K562 (cell line): Measurements from ENCODE around the gene PNRC1. TPM values are rescaled to one million over a fixed set of nuclear protein-coding genes. Genes with fewer than 3 reads are reported as not detected.

Source experiments
- ATAC-seq: fragments of 200-7000 bp; cut with Tn5 transposase; 3 replicates; pipeline ENCODE4 v1.9.1; 2020; ENCODE audit warnings: moderate library complexity
- BruUV-seq: library from RNA; stranded (reverse); fragments of 400-500 nt; replicated peaks from 2 replicates; lab custom pipeline; 2021; lab: Mats Ljungman, UMichigan
- CTCF ChIA-PET: fragments of 300-600 bp; formaldehyde crosslinking; extraction: SDS; loops from one replicate; lab custom pipeline; 2021; ENCODE audit warnings: low intra/inter-chr PET ratio; lab: Yijun Ruan, JAX
- POLR2A ChIA-PET: fragments of 300-600, 350-650 bp; sonication (Branson Sonifier 250); formaldehyde crosslinking; extraction: SDS; loops from one replicate; lab custom pipeline; 2021; ENCODE audit warnings: antibody characterized with exemption, inconsistent platforms; lab: Yijun Ruan, JAX
- DNase-seq, 4 experiments: peaks; one replicate each; pipeline versions ENCODE4 v3.0.0 to v3.0.0-alpha.2; 2011 to 2018; ENCODE audit warnings: low spot score in 3 of 4, mixed read lengths in 3 of 4; ENCODE audit errors: extremely low read depth in 1 of 4
- FAIRE-seq: peaks from 2 replicates; lab custom pipeline; 2011; peaks lifted over from hg19 to GRCh38; lab: Jason Lieb, UNC
- H2AFZ ChIP-seq: 2 replicates; pipeline ENCODE4 v1.6.0; 2011; ENCODE audit warnings: low read depth, low read length, control low read depth, inconsistent platforms
- H3K27ac ChIP-seq: fragments of 200-600 bp; 3 replicates; pipeline ENCODE4 v1.8.0; 2011; ENCODE audit warnings: low read depth, mild to moderate bottlenecking, control low read depth, inconsistent platforms, low read length, moderate library complexity, mixed read lengths; ENCODE audit errors: extremely low read depth
- H3K27me3 ChIP-seq, 2 experiments: fragments of 300-600 bp in 1 of 2; 2 replicates in 1 of 2; 3 replicates in 1 of 2; pipeline versions ENCODE4 v1.6.0 to v1.8.0; 2011; ENCODE audit warnings: inconsistent platforms in 2 of 2, low read length in 2 of 2, mild to moderate bottlenecking in 1 of 2, mixed read lengths in 1 of 2, moderate library complexity in 1 of 2; ENCODE audit not compliant: control insufficient read depth in 2 of 2, insufficient read depth in 2 of 2
- H3K36me3 ChIP-seq: fragments of 300-600 bp; 3 replicates; pipeline ENCODE4 v1.8.0; 2011; ENCODE audit warnings: mild to moderate bottlenecking, low read length, inconsistent platforms; ENCODE audit not compliant: control insufficient read depth, insufficient read depth
- H3K4me1 ChIP-seq, 2 experiments: fragments of 200-600 bp in 1 of 2; replicated peaks in 1 of 2; 2 replicates in 1 of 2; 3 replicates in 1 of 2; pipeline versions ENCODE4 v1.5.1 to v1.8.0; 2011; ENCODE audit warnings: inconsistent platforms in 2 of 2, low read length in 2 of 2, mild to moderate bottlenecking in 1 of 2, mixed read lengths in 1 of 2, moderate library complexity in 1 of 2; ENCODE audit not compliant: control insufficient read depth in 2 of 2, insufficient read depth in 2 of 2
- H3K4me2 ChIP-seq: 2 replicates; pipeline ENCODE4 v1.6.1; 2011; ENCODE audit warnings: low read length, control low read depth, inconsistent platforms, mixed read lengths; ENCODE audit not compliant: insufficient read depth
- H3K4me3 ChIP-seq: fragments of 200-600 bp; sonication (generic), shearing (Covaris generic); 2 replicates; pipeline ENCODE4 v1.5.1; 2016; ENCODE audit warnings: control low read depth, inconsistent platforms
- H3K79me2 ChIP-seq: fragments of 200-600 bp; 3 replicates; pipeline ENCODE4 v1.8.0; 2011; ENCODE audit warnings: low read length, inconsistent platforms; ENCODE audit not compliant: control insufficient read depth, insufficient read depth
- H3K9ac ChIP-seq, 2 experiments: 2 replicates each; pipeline versions ENCODE4 v1.6.0 to v1.6.1; 2011; ENCODE audit warnings: low read depth in 2 of 2, low read length in 2 of 2, control low read depth in 1 of 2, inconsistent platforms in 1 of 2, mild to moderate bottlenecking in 1 of 2, mixed read lengths in 1 of 2; ENCODE audit not compliant: insufficient read depth in 1 of 2
- H3K9me1 ChIP-seq: one replicate; pipeline ENCODE4 v1.6.0; 2011; ENCODE audit warnings: inconsistent platforms, mild to moderate bottlenecking, low read length, moderate library complexity; ENCODE audit not compliant: control insufficient read depth, insufficient read depth
- H3K9me3 ChIP-seq: replicated peaks from 2 replicates; pipeline ENCODE4 v1.5.1; 2011; ENCODE audit warnings: low read depth, low read length, inconsistent platforms; ENCODE audit not compliant: control insufficient read depth, insufficient read depth
- H4K20me1 ChIP-seq: replicated peaks from 2 replicates; pipeline ENCODE4 v1.6.1; 2011; ENCODE audit warnings: low read length, inconsistent platforms, mixed read lengths; ENCODE audit not compliant: control insufficient read depth, insufficient read depth
- BCL6 ChIP-seq: fragments of 250-450 bp; sonication (Bioruptor Pico); IDR thresholded peaks from 2 replicates; pipeline ENCODE4 v1.4.0; 2020
- BHLHE40 ChIP-seq: IDR thresholded peaks from 2 replicates; pipeline ENCODE4 v1.6.1; 2011; ENCODE audit warnings: low read length, improper control_type of control experiment
- CREB1 ChIP-seq, 2 experiments: sonication (generic) in 1 of 2; formaldehyde crosslinking in 1 of 2; IDR thresholded peaks; 2 replicates each; pipeline versions ENCODE4 v1.6.1 to v1.8.0; 2012 to 2022; ENCODE audit warnings: inconsistent platforms in 1 of 2, mild to moderate bottlenecking in 1 of 2, missing genetic modification reagents in 1 of 2, moderate library complexity in 1 of 2
- CXXC5 ChIP-seq: fragments of 250-450 bp; sonication (Bioruptor Pico); IDR thresholded peaks from 2 replicates; pipeline ENCODE4 v1.8.0; 2022; ENCODE audit warnings: inconsistent platforms, mild to moderate bottlenecking, moderate library complexity
- HDAC1 ChIP-seq, 2 experiments: fragments of 450-650 bp; IDR thresholded peaks; 2 replicates each; pipeline ENCODE4 v1.6.1; 2016 to 2017; ENCODE audit warnings: inconsistent platforms in 1 of 2, mild to moderate bottlenecking in 1 of 2, moderate library complexity in 1 of 2
- NCOR1 ChIP-seq: fragments of 450-650 bp; IDR thresholded peaks from 2 replicates; pipeline ENCODE4 v1.6.1; 2016; ENCODE audit warnings: mild to moderate bottlenecking, moderate library complexity
- NFATC3 ChIP-seq: fragments of 450-650 bp; IDR thresholded peaks from 2 replicates; pipeline ENCODE4 v1.6.1; 2017; ENCODE audit warnings: mild to moderate bottlenecking
- ZC3H4 ChIP-seq: sonication (generic); formaldehyde crosslinking; IDR thresholded peaks from 2 replicates; pipeline ENCODE4 v1.9.0; 2021; ENCODE audit warnings: missing genetic modification reagents, borderline replicate concordance
- ZNF253 ChIP-seq: fragments of 250-450 bp; sonication (Bioruptor Pico); conservative IDR thresholded peaks from 2 replicates; pipeline ENCODE4 v1.6.1; 2021; ENCODE audit warnings: mild to moderate bottlenecking
- ZNF354B ChIP-seq: fragments of 250-450 bp; sonication (Bioruptor Pico); IDR thresholded peaks from 2 replicates; pipeline ENCODE4 v1.4.0; 2020
- ZNF589 ChIP-seq: fragments of 200-800 bp; sonication (Bioruptor generic); IDR thresholded peaks from 2 replicates; pipeline ENCODE4 v1.6.1; 2016; ENCODE audit warnings: low read depth, missing genetic modification characterization, missing compliant biosample characterization
- WGBS: fragments of 100-300 bp; shearing (Covaris generic); methylation state at CpG from one replicate; pipeline ENCODE4 v1.1.6; 2016; ENCODE audit warnings: low coverage, mixed read lengths; ENCODE audit not compliant: insufficient coverage; ENCODE audit errors: missing lambda C conversion rate; 5-methylcytosine and 5-hydroxymethylcytosine counted together
- in situ Hi-C: fragments of 300-500 bp; cut with MboI; formaldehyde crosslinking; loops from 4 replicates; pipeline ENCODE4 v1.15.0; 2018; ENCODE audit warnings: inconsistent platforms, mixed read lengths
- intact Hi-C: fragments of 100-400 bp; cut with micrococcal nuclease; formaldehyde crosslinking; loops from 2 replicates; pipeline ENCODE4 v1.14.2; 2022
- polyA plus RNA-seq, 8 experiments: library from polyadenylated mRNA; depleted of rRNA in 4 of 8; stranded (reverse) in 5 of 8; unstranded in 3 of 8; fragments of >200 nt; fragmentation: Nextera tagmentation in 2 of 8; fragmentation: Illumina TruSeq in 1 of 8; extraction: Ambion mirVana in 2 of 8; extraction: Trizol in 1 of 8; gene quantifications; 2 replicates each; pipeline versions ENCODE4 v1.2.1 to v1.2.3, GENCODE V29; 2011 to 2014; ENCODE audit warnings: inconsistent platforms in 1 of 8, missing spikeins in 1 of 8
- total RNA-seq, 7 experiments: library from RNA; depleted of rRNA in 6 of 7; stranded (reverse); fragments of >200 nt in 6 of 7; fragmentation: Illumina TruSeq in 2 of 7; extraction: Trizol in 2 of 7; gene quantifications; 2 replicates each; pipeline versions ENCODE4 v1.2.1 to v1.2.3, GENCODE V29; 2011 to 2021; ENCODE audit warnings: low replicate concordance in 1 of 7
- TF ChIP-seq, protein P1 (sequence below): fragments of 450-650 bp; IDR thresholded peaks from 2 replicates; pipeline ENCODE4 v1.6.1; 2016; ENCODE audit warnings: missing biosample characterization, missing genetic modification characterization
- TF ChIP-seq, protein P2 (sequence below): fragments of 450-650 bp; IDR thresholded peaks from 2 replicates; pipeline ENCODE4 v1.6.1; 2016
- TF ChIP-seq, protein P3 (sequence below): fragments of 450-650 bp; IDR thresholded peaks from 2 replicates; pipeline ENCODE4 v1.6.1; 2018; ENCODE audit warnings: mild to moderate bottlenecking, low read depth; ENCODE audit not compliant: partially characterized antibody
- TF ChIP-seq, protein P4 (sequence below): fragments of 250-450 bp; sonication (Bioruptor Pico); IDR thresholded peaks from 2 replicates; pipeline ENCODE4 v1.4.0; 2020

Gene PNRC1
- total and polyA plus RNA-seq, 9 of the 15 experiments (the other 6 are each of a cell fraction or from before 2014, with no cell fraction given) = 1.2 to 10.8 (median 6.5) TPM

DNA sequence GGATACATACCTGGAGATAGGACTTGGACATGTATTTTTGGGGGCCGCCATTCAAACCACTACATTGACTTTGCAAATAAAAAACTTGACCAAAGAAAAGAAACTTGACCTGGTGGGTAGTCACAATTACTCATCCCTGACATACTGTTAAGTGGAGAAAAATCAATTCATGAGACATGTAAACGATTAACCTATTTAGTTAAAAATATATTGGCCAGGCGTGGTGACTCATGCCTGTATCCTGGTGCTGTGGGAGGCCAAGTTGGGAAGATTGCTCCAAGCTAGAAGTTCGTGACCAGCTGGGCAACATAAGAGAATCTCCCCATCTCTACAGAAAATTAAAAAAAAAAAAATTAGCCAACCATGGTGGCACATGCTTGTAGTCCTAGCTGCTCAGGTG, 39.8 kb downstream of the PNRC1 start:
- POLR2A ChIA-PET = interaction anchor here (0.6 to 1.1 kb wide), 2 partner anchors 12 to 42 kb away, joined by 3 read pairs; no protein-coding TSS in a partner anchor
- no peak for FAIRE-seq
- no peaks in the 10 kb centered on the region for H4K20me1 ChIP-seq
- DNase-seq = no peak
- no peaks in the 10 kb centered on the region for H3K9me3 ChIP-seq
- H3K9me1 ChIP-seq = no peaks in the 10 kb centered on the region
- TF ChIP-seq, protein P1, sequence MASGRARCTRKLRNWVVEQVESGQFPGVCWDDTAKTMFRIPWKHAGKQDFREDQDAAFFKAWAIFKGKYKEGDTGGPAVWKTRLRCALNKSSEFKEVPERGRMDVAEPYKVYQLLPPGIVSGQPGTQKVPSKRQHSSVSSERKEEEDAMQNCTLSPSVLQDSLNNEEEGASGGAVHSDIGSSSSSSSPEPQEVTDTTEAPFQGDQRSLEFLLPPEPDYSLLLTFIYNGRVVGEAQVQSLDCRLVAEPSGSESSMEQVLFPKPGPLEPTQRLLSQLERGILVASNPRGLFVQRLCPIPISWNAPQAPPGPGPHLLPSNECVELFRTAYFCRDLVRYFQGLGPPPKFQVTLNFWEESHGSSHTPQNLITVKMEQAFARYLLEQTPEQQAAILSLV (tag) = no peak
- TF ChIP-seq NFATC3 = no peak
- TF ChIP-seq, protein P2, sequence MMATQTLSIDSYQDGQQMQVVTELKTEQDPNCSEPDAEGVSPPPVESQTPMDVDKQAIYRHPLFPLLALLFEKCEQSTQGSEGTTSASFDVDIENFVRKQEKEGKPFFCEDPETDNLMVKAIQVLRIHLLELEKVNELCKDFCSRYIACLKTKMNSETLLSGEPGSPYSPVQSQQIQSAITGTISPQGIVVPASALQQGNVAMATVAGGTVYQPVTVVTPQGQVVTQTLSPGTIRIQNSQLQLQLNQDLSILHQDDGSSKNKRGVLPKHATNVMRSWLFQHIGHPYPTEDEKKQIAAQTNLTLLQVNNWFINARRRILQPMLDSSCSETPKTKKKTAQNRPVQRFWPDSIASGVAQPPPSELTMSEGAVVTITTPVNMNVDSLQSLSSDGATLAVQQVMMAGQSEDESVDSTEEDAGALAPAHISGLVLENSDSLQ = no peak
- no peak for TF ChIP-seq BCL6 (CRISPR knock-in tag)
- TF ChIP-seq, protein P3, sequence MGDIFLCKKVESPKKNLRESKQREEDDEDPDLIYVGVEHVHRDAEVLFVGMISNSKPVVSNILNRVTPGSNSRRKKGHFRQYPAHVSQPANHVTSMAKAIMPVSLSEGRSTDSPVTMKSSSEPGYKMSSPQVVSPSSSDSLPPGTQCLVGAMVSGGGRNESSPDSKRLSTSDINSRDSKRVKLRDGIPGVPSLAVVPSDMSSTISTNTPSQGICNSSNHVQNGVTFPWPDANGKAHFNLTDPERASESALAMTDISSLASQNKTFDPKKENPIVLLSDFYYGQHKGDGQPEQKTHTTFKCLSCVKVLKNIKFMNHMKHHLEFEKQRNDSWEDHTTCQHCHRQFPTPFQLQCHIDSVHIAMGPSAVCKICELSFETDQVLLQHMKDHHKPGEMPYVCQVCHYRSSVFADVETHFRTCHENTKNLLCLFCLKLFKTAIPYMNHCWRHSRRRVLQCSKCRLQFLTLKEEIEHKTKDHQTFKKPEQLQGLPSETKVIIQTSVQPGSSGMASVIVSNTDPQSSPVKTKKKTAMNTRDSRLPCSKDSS = no peak
- TF ChIP-seq ZNF589 (CRISPR knock-in tag) = no peak
- TF ChIP-seq ZNF253 (CRISPR knock-in tag) = no peak
- TF ChIP-seq BHLHE40 = no peak
- TF ChIP-seq, protein P4, sequence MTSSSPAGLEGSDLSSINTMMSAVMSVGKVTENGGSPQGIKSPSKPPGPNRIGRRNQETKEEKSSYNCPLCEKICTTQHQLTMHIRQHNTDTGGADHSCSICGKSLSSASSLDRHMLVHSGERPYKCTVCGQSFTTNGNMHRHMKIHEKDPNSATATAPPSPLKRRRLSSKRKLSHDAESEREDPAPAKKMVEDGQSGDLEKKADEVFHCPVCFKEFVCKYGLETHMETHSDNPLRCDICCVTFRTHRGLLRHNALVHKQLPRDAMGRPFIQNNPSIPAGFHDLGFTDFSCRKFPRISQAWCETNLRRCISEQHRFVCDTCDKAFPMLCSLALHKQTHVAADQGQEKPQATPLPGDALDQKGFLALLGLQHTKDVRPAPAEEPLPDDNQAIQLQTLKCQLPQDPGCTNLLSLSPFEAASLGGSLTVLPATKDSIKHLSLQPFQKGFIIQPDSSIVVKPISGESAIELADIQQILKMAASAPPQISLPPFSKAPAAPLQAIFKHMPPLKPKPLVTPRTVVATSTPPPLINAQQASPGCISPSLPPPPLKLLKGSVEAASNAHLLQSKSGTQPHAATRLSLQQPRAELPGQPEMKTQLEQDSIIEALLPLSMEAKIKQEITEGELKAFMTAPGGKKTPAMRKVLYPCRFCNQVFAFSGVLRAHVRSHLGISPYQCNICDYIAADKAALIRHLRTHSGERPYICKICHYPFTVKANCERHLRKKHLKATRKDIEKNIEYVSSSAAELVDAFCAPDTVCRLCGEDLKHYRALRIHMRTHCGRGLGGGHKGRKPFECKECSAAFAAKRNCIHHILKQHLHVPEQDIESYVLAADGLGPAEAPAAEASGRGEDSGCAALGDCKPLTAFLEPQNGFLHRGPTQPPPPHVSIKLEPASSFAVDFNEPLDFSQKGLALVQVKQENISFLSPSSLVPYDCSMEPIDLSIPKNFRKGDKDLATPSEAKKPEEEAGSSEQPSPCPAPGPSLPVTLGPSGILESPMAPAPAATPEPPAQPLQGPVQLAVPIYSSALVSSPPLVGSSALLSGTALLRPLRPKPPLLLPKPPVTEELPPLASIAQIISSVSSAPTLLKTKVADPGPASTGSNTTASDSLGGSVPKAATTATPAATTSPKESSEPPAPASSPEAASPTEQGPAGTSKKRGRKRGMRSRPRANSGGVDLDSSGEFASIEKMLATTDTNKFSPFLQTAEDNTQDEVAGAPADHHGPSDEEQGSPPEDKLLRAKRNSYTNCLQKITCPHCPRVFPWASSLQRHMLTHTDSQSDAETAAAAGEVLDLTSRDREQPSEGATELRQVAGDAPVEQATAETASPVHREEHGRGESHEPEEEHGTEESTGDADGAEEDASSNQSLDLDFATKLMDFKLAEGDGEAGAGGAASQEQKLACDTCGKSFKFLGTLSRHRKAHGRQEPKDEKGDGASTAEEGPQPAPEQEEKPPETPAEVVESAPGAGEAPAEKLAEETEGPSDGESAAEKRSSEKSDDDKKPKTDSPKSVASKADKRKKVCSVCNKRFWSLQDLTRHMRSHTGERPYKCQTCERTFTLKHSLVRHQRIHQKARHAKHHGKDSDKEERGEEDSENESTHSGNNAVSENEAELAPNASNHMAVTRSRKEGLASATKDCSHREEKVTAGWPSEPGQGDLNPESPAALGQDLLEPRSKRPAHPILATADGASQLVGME = no peak
- no peak for TF ChIP-seq ZC3H4 (CRISPR knock-in tag)
- TF ChIP-seq HDAC1 (IDR thresholded peaks at IDR 0.05) = no peak
- TF ChIP-seq NCOR1 = no peak
- no peak for TF ChIP-seq CXXC5 (CRISPR knock-in tag)
- no peak for TF ChIP-seq CREB1 (IDR thresholded peaks at IDR 0.05)
- TF ChIP-seq CREB1 (CRISPR knock-in tag; IDR thresholded peaks at IDR 0.05) = no peak
- no peak for TF ChIP-seq ZNF354B
- H3K27ac ChIP-seq = no peak overlapping the region
- no peak for ATAC-seq
- no peak overlapping the region for H3K4me2 ChIP-seq
- intact Hi-C loops (loop anchor here (5.0 kb wide), 1 partner anchor 138 kb away; no protein-coding TSS in a partner anchor), in situ Hi-C loops (no loop called here)
- H3K4me3 ChIP-seq = no peak overlapping the region
- H3K9ac ChIP-seq = no peak overlapping the region
- CTCF ChIA-PET = no interaction called here
- BruUV-seq = no TSS peak
- H3K27me3 ChIP-seq = no peaks in the 10 kb centered on the region
- H3K79me2 ChIP-seq = no peaks in the 10 kb centered on the region
- no peaks in the 10 kb centered on the region for H3K36me3 ChIP-seq
- 1% methylated on average over 4 of the region's 4 CpGs for WGBS
- H3K4me1 ChIP-seq = no peaks in the 10 kb centered on the region
- H2AFZ ChIP-seq = no peak overlapping the region
